Inferior parietal cortex (tissue), 1 donor: ENCODE measurements around the gene SLPI.

Experiments used
- DNase-seq: peaks from one replicate; pipeline ENCODE4 v3.0.0-alpha.2; 2016; ENCODE audit errors: extremely low spot score

Gene SLPI

DNA sequence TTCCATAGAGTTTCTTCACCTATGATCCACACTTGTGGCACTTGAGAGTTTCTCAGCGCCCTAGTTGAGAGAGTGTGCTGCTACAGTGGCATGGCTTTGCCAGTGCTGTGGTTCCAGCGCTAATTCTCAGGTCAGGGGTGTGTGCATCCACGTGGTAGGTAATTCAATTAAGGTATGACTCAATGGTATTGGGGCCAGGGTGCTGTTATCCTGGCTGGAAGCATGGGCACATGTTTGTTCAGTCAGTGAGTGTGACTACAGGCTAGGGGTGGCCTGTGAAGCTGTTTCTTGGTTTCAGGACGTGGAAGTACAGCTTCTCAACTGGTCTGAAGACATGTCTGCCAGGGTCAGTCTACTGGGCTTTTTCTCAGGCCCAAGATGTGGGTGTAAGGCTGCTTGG, 36.2 kb downstream of the SLPI start:
- no peak for DNase-seq

DNA sequence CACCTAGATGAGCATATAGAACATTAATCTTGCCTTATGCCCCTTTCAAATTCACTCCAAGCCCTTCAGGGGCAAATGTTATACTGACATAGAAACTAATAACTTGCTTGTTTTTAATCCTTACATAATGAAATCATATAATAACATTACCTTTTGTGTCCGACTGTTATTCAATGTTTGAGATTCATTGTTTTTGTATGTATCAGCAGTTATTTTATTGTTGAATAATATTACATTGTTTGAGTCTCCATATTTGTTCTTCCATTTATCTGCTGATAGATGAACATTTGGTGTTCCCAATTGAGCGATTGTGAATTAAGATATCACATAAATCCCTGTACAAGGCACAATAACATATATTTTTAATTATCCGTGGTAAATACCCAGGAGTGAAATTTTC, 41.5 kb downstream of the SLPI start:
- no peak for DNase-seq

DNA sequence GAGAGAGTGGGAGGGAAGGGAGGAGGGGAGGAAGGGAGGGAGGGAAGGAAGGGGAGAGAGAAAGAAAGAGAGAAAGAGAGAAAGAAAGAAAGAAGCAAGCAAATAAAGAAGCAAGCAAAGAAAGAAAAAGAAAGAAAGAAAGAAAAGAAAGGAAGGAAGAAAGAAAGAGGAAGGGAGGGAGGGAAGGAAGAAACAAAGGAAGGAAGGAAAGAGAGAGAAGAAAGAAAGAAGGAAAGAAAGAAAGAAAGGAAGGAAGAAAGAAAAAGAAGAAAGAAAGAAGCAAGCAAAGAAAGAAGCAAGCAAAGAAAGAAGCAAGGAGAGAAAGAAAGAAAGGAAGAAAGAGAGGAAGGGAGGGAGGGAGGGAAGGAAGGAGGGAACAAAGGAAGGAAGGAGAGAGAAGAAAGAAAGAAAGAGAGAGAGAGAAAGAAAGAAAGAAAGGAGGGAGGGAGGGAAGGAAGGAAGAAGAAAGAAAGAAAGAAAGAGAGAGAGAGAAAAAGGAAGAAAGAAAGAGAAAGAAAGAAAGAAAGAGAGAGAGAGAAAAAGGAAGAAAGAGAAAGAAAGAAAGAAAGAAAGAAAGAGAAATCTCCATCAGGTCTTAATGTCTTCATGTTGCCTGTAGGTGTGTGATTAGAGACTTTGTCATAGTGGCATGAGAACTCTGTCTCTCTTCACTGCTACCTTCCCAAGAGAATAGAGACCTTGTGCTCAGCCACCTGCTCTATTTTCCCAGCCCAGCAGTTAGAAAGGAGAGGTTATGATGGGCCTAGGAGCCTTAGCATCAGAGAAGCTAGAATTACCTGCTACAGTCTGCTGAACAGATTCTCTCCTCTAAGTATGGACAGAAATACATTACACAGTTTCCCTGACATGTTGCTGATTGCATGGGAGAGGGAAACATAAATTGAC, 42.5 kb downstream of the SLPI start:
- DNase-seq: no peak

DNA sequence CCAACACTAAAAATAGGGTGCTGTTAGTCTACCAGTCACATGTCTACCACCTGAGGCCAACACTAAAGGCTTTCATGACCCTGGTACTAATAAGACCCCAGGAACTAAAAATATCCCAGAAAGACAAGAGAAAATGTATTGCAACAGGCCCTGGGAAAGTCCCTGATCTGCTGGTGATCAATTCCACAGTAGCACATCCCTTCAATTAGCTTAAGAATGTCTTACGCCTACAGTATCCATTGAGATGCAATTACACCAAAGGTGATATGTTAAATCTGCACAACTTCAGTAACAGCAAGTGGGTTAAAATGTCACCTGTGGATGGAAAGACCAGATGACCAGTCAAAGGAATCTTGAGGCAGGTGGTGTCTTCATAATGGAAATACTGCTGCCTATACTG, 44.4 kb downstream of the SLPI start:
- no peak for DNase-seq

DNA sequence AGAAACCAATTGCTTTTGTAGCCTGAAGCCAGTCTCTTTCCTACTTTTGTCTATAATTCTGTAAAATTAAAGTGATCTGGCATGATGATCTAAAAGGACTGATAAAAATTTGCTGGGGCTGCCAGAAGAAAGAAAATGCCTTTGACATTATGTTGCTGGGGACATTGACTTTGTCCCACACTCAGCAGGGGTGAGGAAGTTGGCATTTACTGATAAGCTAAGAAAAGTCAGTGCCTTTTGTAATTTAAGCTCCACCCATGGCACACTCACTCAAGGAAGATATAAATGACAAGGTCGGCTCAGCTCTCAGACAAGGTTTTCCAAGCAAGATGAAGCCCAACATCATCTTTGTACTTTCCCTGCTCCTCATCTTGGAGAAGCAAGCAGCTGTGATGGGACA, 47.6 kb downstream of the SLPI start, which contains the start of gene SEMG1:
TSS of gene SEMG1 (plus strand) at position 309 of the 400 bp plus-strand sequence. CDS start at position 330, 21 bp downstream.
- DNase-seq: no peak
